GM12878 (cell line): ENCODE measurements around the gene ALAS1. TPM values are rescaled to one million over a fixed set of nuclear protein-coding genes. Genes with fewer than 3 reads are reported as not detected.

ENCODE experiments used
- ATAC-seq: fragments of 200-7000 bp; cut with Tn5 transposase; 3 replicates; pipeline ENCODE4 v1.9.1; 2020; ENCODE audit warnings: mild to moderate bottlenecking, moderate library complexity
- BruUV-seq: library from RNA; stranded (reverse); fragments of 400-500 nt; replicated peaks from 2 replicates; lab custom pipeline; 2021; lab: Mats Ljungman, UMichigan
- CTCF ChIA-PET: fragments of 300-600 bp; sonication (Branson Sonifier 250); formaldehyde crosslinking; extraction: SDS; loops from one replicate; lab custom pipeline; 2021; ENCODE audit warnings: inconsistent platforms; lab: Yijun Ruan, JAX
- POLR2A ChIA-PET: fragments of 350-600 bp; formaldehyde crosslinking; extraction: SDS; loops from one replicate; lab custom pipeline; 2021; ENCODE audit warnings: inconsistent platforms; lab: Charles Lee
- RAD21 ChIA-PET: fragments of 300-600 bp; sonication (Branson Sonifier 250); formaldehyde crosslinking; loops from one replicate; lab custom pipeline; 2023; ENCODE audit warnings: antibody characterized with exemption; ENCODE audit not compliant: unreplicated experiment; lab: Charles Lee
- SMC1A ChIA-PET: fragments of 300-600 bp; sonication (Branson Sonifier 250); formaldehyde crosslinking; loops from one replicate; lab custom pipeline; 2023; ENCODE audit not compliant: unreplicated experiment, uncharacterized antibody; lab: Charles Lee
- DNase-seq: peaks from one replicate; pipeline ENCODE4 v3.0.0-alpha.2; 2011; ENCODE audit warnings: low read depth, low spot score
- FAIRE-seq: peaks from 3 replicates; lab custom pipeline; 2011; peaks lifted over from hg19 to GRCh38; lab: Jason Lieb, UNC
- H2AFZ ChIP-seq: 2 replicates; pipeline ENCODE4 v1.6.0; 2011; ENCODE audit warnings: low read depth, low read length, control low read depth; ENCODE audit not compliant: control insufficient read depth
- H3K27ac ChIP-seq: 2 replicates; pipeline ENCODE4 v1.5.1; 2011; ENCODE audit warnings: control low read depth; ENCODE audit not compliant: control insufficient read depth, insufficient read depth
- H3K27me3 ChIP-seq, 2 experiments: replicated peaks in 1 of 2; 2 replicates each; pipeline versions ENCODE4 v1.6.0 to v1.6.1; 2011; ENCODE audit warnings: low read length in 1 of 2; ENCODE audit not compliant: control insufficient read depth in 2 of 2, insufficient read depth in 2 of 2
- H3K36me3 ChIP-seq, 2 experiments: 2 replicates each; pipeline ENCODE4 v1.5.1; 2011; ENCODE audit warnings: low read length in 1 of 2; ENCODE audit not compliant: control insufficient read depth in 2 of 2, insufficient read depth in 2 of 2
- H3K4me1 ChIP-seq: 2 replicates; pipeline ENCODE4 v1.6.1; 2011; ENCODE audit warnings: mild to moderate bottlenecking, low read length, moderate library complexity, mixed read lengths; ENCODE audit not compliant: control insufficient read depth, insufficient read depth
- H3K4me2 ChIP-seq: 2 replicates; pipeline ENCODE4 v1.6.0; 2011; ENCODE audit warnings: control low read depth; ENCODE audit not compliant: control insufficient read depth, insufficient read depth
- H3K4me3 ChIP-seq: fragments of 200-600 bp; sonication (generic); 2 replicates; pipeline ENCODE4 v1.5.1; 2016
- H3K79me2 ChIP-seq: 2 replicates; pipeline ENCODE4 v1.6.0; 2011; ENCODE audit warnings: low read length; ENCODE audit not compliant: control insufficient read depth, insufficient read depth
- H3K9ac ChIP-seq: 2 replicates; pipeline ENCODE4 v1.8.0; 2011; ENCODE audit warnings: low read length, control low read depth, mixed read lengths; ENCODE audit not compliant: control insufficient read depth, insufficient read depth
- H3K9me3 ChIP-seq: replicated peaks from 3 replicates; pipeline ENCODE4 v1.5.1; 2011; ENCODE audit warnings: mild to moderate bottlenecking, low read length; ENCODE audit not compliant: control insufficient read depth, insufficient read depth
- H4K20me1 ChIP-seq: 2 replicates; pipeline ENCODE4 v1.6.0; 2011; ENCODE audit not compliant: control insufficient read depth, insufficient read depth
- IKZF2 ChIP-seq, 2 experiments: fragments of 450-650 bp; IDR thresholded peaks; 2 replicates each; pipeline ENCODE4 v1.6.1; 2017; ENCODE audit warnings: mild to moderate bottlenecking in 2 of 2, moderate library complexity in 2 of 2
- RAD21 ChIP-seq: IDR thresholded peaks from 2 replicates; pipeline ENCODE4 v1.6.1; 2011; ENCODE audit warnings: mild to moderate bottlenecking, low read depth, low read length, moderate library complexity; ENCODE audit not compliant: insufficient read depth
- WGBS: methylation state at CpG from one replicate; pipeline ENCODE4 v1.1.6; 2016; ENCODE audit warnings: low lambda C conversion rate; ENCODE audit not compliant: insufficient replicate concordance, insufficient coverage; ENCODE audit errors: missing lambda C conversion rate; 5-methylcytosine and 5-hydroxymethylcytosine counted together
- in situ Hi-C: fragments of 300-500 bp; cut with MboI; formaldehyde crosslinking; loops from 9 replicates; pipeline ENCODE4 v1.14.3; 2018; ENCODE audit warnings: mixed read lengths
- intact Hi-C: fragments of 100-400 bp; cut with micrococcal nuclease; formaldehyde crosslinking; loops from one replicate; pipeline ENCODE4 v1.14.2; 2022; ENCODE audit not compliant: unreplicated experiment
- polyA plus RNA-seq, 11 experiments: library from polyadenylated mRNA; depleted of rRNA in 4 of 11; unstranded in 6 of 11; stranded (reverse) in 5 of 11; fragments of >200 nt; fragmentation: Nextera tagmentation in 4 of 11; fragmentation: Illumina TruSeq in 1 of 11; extraction: Ambion mirVana in 4 of 11; extraction: Trizol in 1 of 11; gene quantifications; 1 replicate in 1 of 11; 2 replicates in 10 of 11; pipeline versions ENCODE4 v1.2.1 to v1.2.3, GENCODE V29; 2011 to 2016; ENCODE audit warnings: inconsistent platforms in 2 of 11, missing spikeins in 2 of 11, low read depth in 1 of 11
- total RNA-seq, 4 experiments: library from RNA; depleted of rRNA in 3 of 4; stranded (reverse); fragments of >200 nt in 3 of 4; fragmentation: Illumina TruSeq in 1 of 4; extraction: Trizol in 1 of 4; gene quantifications; 2 replicates each; pipeline versions ENCODE4 v1.2.1 to v1.2.3, GENCODE V29; 2013 to 2021
- TF ChIP-seq, protein P1 (sequence below): fragments of 450-650 bp; conservative IDR thresholded peaks from 2 replicates; pipeline ENCODE4 v1.6.1; 2017; ENCODE audit warnings: mild to moderate bottlenecking, moderate library complexity

The ALAS1 gene
- total and polyA plus RNA-seq, 10 of the 15 experiments (the other 5 are each of a cell fraction or from before 2014, with no cell fraction given) = 69.9 to 115 (median 94.1) TPM

- TF ChIP-seq, protein P1, sequence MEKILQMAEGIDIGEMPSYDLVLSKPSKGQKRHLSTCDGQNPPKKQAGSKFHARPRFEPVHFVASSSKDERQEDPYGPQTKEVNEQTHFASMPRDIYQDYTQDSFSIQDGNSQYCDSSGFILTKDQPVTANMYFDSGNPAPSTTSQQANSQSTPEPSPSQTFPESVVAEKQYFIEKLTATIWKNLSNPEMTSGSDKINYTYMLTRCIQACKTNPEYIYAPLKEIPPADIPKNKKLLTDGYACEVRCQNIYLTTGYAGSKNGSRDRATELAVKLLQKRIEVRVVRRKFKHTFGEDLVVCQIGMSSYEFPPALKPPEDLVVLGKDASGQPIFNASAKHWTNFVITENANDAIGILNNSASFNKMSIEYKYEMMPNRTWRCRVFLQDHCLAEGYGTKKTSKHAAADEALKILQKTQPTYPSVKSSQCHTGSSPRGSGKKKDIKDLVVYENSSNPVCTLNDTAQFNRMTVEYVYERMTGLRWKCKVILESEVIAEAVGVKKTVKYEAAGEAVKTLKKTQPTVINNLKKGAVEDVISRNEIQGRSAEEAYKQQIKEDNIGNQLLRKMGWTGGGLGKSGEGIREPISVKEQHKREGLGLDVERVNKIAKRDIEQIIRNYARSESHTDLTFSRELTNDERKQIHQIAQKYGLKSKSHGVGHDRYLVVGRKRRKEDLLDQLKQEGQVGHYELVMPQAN = no peak
- TF ChIP-seq IKZF2 (IDR thresholded peaks at IDR 0.05) = no peak
Observed at GRCh38 chr3:52205727-52206372, 7.9 kb downstream of the ALAS1 start (continued).

- Histone ChIP-seq H3K4me3 (no peak overlapping the region), H3K4me1 (no peaks in the 10 kb centered on the region), H3K27me3 (no peaks in the 10 kb centered on the region), H3K4me2 (no peak overlapping the region), H3K9ac (no peak overlapping the region), H3K27ac (no peak overlapping the region), H4K20me1 (no peaks in the 10 kb centered on the region), H2AFZ (no peak overlapping the region), H3K79me2 (peaks cover under 1% of the 10 kb centered on the region; the same call in 1 of the 2 replicates), H3K36me3 (peaks cover 21 to 53% of the 10 kb centered on the region in 2 experiments)
- intact Hi-C loops (no loop called here), in situ Hi-C loops (no loop called here)
- ChIA-PET SMC1A (interaction anchor here (1.1 to 1.8 kb wide), 3 partner anchors 12 to 73 kb away, joined by 3 to 7 read pairs (median 5); partner anchors contain the start of gene TLR9), POLR2A (interaction anchor here (0.7 to 1.6 kb wide), 3 partner anchors 9 to 68 kb away, joined by 3 to 5 read pairs (median 3); no protein-coding TSS in a partner anchor), CTCF (interaction anchor here (5.6 kb wide), 1 partner anchor 13 kb away, joined by 44 read pairs; no protein-coding TSS in a partner anchor), RAD21 (interaction anchor here (0.5 kb wide), 1 partner anchor 40 kb away, joined by 3 read pairs; no protein-coding TSS in a partner anchor)
- no TSS peak for BruUV-seq
- ATAC-seq (no peak), FAIRE-seq (no peak), DNase-seq (no peak)
- TF ChIP-seq RAD21 = no peak
- TF ChIP-seq, all 136 proteins: peak for 0
- WGBS = 91% methylated on average over 4 of the region's 4 CpGs
- no peaks in the 10 kb centered on the region for H3K9me3 ChIP-seq
Observed at GRCh38 chr3:52208556-52208955, 10.6 kb downstream of the ALAS1 start.
